ENCODE data around the gene IFNK.
A peak's percentile ranks its signal among the peaks of the same experiment; 100 is the strongest.

IFNK gene

DNA sequence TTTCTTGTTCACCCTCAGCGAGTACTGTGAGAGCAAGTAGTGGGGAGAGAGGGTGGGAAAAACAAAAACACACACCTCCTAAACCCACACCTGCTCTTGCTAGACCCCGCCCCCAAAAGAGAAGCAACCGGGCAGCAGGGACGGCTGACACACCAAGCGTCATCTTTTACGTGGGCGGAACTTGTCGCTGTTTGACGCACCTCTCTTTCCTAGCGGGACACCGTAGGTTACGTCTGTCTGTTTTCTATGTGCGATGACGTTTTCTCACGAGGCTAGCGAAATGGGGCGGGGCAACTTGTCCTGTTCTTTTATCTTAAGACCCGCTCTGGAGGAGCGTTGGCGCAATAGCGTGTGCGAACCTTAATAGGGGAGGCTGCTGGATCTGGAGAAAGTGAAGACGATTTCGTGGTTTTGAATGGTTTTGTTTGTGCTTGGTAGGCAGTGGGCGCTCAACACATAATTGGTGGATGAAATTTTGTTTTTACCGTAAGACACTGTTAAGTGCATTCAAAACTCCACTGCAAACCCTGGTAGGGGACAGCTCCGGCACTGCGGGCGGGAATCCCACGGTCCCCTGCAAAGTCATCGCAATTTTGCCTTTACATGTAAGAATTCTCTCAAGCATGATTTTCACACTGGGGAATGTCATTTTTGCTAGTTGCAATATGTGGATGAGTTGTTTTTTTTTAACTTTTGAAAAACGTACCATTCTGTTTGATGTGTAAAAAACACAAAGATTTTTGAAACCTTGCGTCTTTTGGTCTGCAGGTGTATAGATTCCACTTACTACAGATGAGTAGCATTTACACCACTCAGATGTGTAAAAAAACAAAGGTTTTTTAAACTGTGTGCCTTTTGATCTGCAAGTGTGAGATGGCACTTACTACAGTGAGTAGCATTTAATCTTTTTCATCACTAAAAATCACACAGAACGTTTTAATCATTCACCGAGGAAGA, 49.8 kb downstream of the IFNK start:
- DNase-seq: peak; percentile 90 to 97

Data from NCI-H187 (cell line).